PC-3 (cell line): Measurements from ENCODE around the gene ADAMTS17. TPM values are rescaled to one million over a fixed set of nuclear protein-coding genes. Genes with fewer than 3 reads are reported as not detected.
"Not testable (repeated sequence)": the region's sequence is repeated elsewhere in the genome, so short reads cannot be mapped to it uniquely, and the experiment has no call there.

Experiments used
- ATAC-seq: fragments of 200-7000 bp; cut with Tn5 transposase; 2 replicates; pipeline ENCODE4 v1.9.1; 2020; ENCODE audit warnings: mild to moderate bottlenecking, moderate library complexity
- BruUV-seq: library from RNA; stranded (reverse); fragments of 400-500 nt; replicated peaks from 2 replicates; lab custom pipeline; 2021; lab: Mats Ljungman, UMichigan
- CTCF ChIA-PET: fragments of 300-600 bp; sonication (Branson Sonifier 250); formaldehyde crosslinking; loops from one replicate; lab custom pipeline; 2022; ENCODE audit warnings: antibody characterized with exemption; lab: Charles Lee
- POLR2A ChIA-PET: fragments of 300-600 bp; sonication (Branson Sonifier 250); formaldehyde crosslinking; loops from one replicate; lab custom pipeline; 2022; ENCODE audit warnings: antibody characterized with exemption; ENCODE audit not compliant: unreplicated experiment; lab: Charles Lee
- DNase-seq: peaks from one replicate; pipeline ENCODE4 v3.0.0-alpha.2; 2015
- H2AFZ ChIP-seq: fragments of 300-600 bp; sonication (generic); 2 replicates; pipeline ENCODE4 v1.6.0; 2016; ENCODE audit warnings: antibody characterized with exemption, low read length
- H3F3A ChIP-seq: fragments of 300-600 bp; sonication (generic); one replicate; pipeline ENCODE4 v1.6.0; 2017; ENCODE audit warnings: antibody characterized with exemption, low read length, control low read depth, mild to moderate bottlenecking; ENCODE audit not compliant: unreplicated experiment
- H3K27ac ChIP-seq: fragments of 300-600 bp; sonication (generic); 2 replicates; pipeline ENCODE4 v1.5.1; 2016; ENCODE audit warnings: mild to moderate bottlenecking, low read length
- H3K27me3 ChIP-seq: fragments of 300-600 bp; sonication (generic); 2 replicates; pipeline ENCODE4 v1.6.1; 2016; ENCODE audit warnings: low read length, mixed read lengths
- H3K36me3 ChIP-seq: fragments of 300-600 bp; sonication (generic); 2 replicates; pipeline ENCODE4 v1.6.1; 2016; ENCODE audit warnings: low read depth, mixed run types, low read length, mixed read lengths
- H3K4me1 ChIP-seq: fragments of 300-600 bp; sonication (generic); 2 replicates; pipeline ENCODE4 v1.5.1; 2016; ENCODE audit warnings: low read length; ENCODE audit not compliant: insufficient read depth
- H3K4me2 ChIP-seq: fragments of 300-600 bp; sonication (generic); 2 replicates; pipeline ENCODE4 v1.6.0; 2016; ENCODE audit warnings: low read length
- H3K4me3 ChIP-seq: fragments of 300-600 bp; sonication (generic); 2 replicates; pipeline ENCODE4 v1.5.1; 2016; ENCODE audit warnings: mild to moderate bottlenecking, low read length, mixed read lengths
- H3K79me2 ChIP-seq: fragments of 300-600 bp; sonication (generic); 2 replicates; pipeline ENCODE4 v1.6.1; 2017; ENCODE audit warnings: low read length, mixed read lengths
- H3K9ac ChIP-seq: fragments of 300-600 bp; sonication (generic); 2 replicates; pipeline ENCODE4 v1.6.0; 2016; ENCODE audit warnings: mild to moderate bottlenecking, low read length
- H3K9me2 ChIP-seq: fragments of 300-600 bp; sonication (generic); replicated peaks from 2 replicates; pipeline ENCODE4 v1.6.1; 2016; ENCODE audit warnings: mixed run types, low read length, mixed read lengths
- H3K9me3 ChIP-seq: fragments of 300-600 bp; sonication (generic); 2 replicates; pipeline ENCODE4 v1.6.1; 2016; ENCODE audit warnings: low read length, mixed read lengths
- H4K20me1 ChIP-seq: fragments of 300-600 bp; sonication (generic); 2 replicates; pipeline ENCODE4 v1.6.1; 2016; ENCODE audit warnings: low read length, mixed read lengths
- EZH2 ChIP-seq: fragments of 300-600 bp; sonication (generic); IDR thresholded peaks from one replicate; pipeline ENCODE4 v1.6.1; 2017; ENCODE audit warnings: antibody characterized with exemption, mild to moderate bottlenecking, low read length; ENCODE audit not compliant: unreplicated experiment
- EZH2phosphoT487 ChIP-seq: fragments of 300-600 bp; sonication (generic); IDR thresholded peaks from 2 replicates; pipeline ENCODE4 v1.6.1; 2018; ENCODE audit warnings: mild to moderate bottlenecking, antibody characterized with exemption, low read length, borderline replicate concordance
- intact Hi-C: fragments of 100-400 bp; cut with micrococcal nuclease; formaldehyde crosslinking; loops from 2 replicates; pipeline ENCODE4 v1.9.0; 2023
- total RNA-seq: library from RNA; depleted of rRNA; stranded (reverse); fragments of >200 nt; gene quantifications from 2 replicates; pipeline ENCODE4 v1.2.3, GENCODE V29; 2014
- TF ChIP-seq, protein P1 (sequence below): fragments of 300-600 bp; sonication (generic); conservative IDR thresholded peaks from 2 replicates; pipeline ENCODE4 v1.5.1; 2017; ENCODE audit warnings: antibody characterized with exemption, low read depth, mild to moderate bottlenecking, low read length

The ADAMTS17 gene
- total RNA-seq, 1 experiment from 2014 or later, result 6.9 TPM

DNA sequence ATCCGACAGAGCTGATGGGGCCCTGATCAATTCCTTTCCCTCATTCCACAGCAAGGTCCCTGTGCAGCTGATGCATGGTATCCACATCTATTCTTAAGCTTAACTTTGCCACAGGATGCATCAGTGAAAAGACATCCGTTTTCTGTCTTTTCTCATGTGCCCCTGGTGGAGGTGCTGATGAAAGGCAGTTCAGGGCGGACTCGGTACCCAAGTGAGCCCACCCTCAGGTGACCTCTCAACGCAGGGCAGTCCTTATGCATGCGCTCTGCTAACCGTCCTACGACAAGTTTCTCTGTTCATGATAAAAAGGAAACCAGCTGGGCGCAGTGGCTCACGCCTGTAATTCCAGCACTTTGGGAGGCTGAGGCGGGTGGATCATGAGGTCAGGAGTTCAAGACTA lies 251.4 kb downstream of the ADAMTS17 start:
- H3K9me2 ChIP-seq, result no peaks in the 10 kb centered on the region
- POLR2A ChIA-PET, result no interaction called here
- BruUV-seq, result no TSS peak
- H3K36me3 ChIP-seq, result no peaks in the 10 kb centered on the region
- H3K4me2 ChIP-seq, result no peak overlapping the region
- no peak overlapping the region for H3K27ac ChIP-seq
- intact Hi-C loops, result no loop called here
- no peaks in the 10 kb centered on the region for H3K79me2 ChIP-seq
- no peaks in the 10 kb centered on the region for H3K9me3 ChIP-seq
- no peaks in the 10 kb centered on the region for H3K27me3 ChIP-seq
- TF ChIP-seq, protein P1, sequence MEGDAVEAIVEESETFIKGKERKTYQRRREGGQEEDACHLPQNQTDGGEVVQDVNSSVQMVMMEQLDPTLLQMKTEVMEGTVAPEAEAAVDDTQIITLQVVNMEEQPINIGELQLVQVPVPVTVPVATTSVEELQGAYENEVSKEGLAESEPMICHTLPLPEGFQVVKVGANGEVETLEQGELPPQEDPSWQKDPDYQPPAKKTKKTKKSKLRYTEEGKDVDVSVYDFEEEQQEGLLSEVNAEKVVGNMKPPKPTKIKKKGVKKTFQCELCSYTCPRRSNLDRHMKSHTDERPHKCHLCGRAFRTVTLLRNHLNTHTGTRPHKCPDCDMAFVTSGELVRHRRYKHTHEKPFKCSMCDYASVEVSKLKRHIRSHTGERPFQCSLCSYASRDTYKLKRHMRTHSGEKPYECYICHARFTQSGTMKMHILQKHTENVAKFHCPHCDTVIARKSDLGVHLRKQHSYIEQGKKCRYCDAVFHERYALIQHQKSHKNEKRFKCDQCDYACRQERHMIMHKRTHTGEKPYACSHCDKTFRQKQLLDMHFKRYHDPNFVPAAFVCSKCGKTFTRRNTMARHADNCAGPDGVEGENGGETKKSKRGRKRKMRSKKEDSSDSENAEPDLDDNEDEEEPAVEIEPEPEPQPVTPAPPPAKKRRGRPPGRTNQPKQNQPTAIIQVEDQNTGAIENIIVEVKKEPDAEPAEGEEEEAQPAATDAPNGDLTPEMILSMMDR, result no peak
- no peak for TF ChIP-seq EZH2
- no peak for TF ChIP-seq EZH2phosphoT487
- H3K4me3 ChIP-seq, result no peak overlapping the region
- no peak for ATAC-seq
- H3F3A ChIP-seq, result no peaks in the 10 kb centered on the region
- H4K20me1 ChIP-seq, result no peaks in the 10 kb centered on the region
- no peak overlapping the region for H3K9ac ChIP-seq
- peaks cover 24% of the 10 kb centered on the region for H3K4me1 ChIP-seq
- CTCF ChIA-PET, result no interaction called here
- no peak overlapping the region for H2AFZ ChIP-seq
- no peak for DNase-seq

DNA sequence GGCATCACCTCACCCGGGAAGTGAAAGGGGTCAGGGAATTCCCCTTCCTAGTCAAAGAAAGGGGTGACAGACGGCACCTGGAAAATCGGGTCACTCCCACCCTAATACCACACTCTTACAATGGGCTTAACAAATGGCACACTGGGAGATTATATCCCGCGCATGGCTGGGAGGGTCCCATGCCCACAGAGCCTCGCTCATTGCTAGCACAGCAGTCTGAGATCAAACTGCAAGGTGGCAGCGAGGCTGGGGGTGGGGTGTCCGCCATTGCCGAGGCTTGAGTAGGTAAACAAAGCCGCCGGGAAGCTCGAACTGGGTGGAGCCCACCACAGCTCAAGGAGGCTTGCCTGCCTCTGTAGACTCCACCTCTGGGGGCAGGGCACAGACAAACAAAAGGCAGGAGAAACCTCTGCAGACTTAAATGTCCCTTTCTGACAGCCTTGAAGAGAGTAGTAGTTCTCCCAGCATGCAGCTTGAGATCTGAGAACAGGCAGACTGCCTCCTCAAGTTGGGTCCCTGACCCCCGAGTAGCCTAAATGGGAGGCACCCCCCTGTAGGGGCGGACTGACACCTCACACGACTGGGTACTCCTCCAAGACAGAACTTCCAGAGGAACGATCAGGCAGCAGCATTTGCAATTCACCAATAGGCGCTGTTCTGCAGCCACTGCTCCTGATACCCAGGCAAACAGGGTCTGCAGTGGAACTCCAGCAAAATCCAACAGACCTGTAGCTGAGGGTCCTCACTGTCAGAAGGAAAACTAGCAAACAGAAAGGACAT lies 257.5 kb downstream of the ADAMTS17 start:
- POLR2A ChIA-PET, result not testable (repeated sequence)

DNA sequence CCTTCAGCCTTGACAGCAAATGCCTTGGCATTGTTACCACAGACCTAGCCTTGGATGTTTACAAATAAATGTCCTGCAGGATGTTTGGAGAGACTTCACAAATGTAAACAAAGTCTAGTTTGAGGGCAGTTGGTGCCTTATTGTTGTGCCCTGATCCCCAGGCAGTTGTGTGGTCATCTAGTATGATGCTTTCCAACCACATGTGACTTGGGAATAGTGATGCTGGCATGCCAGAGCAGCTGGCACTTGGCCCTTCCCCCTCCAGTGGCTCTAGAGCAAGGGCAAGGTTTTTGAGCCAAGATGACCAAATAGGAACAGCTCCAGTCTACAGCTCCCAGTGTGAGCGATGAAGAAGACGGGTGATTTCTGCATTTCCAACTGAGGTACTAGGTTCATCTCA lies 258.2 kb downstream of the ADAMTS17 start:
- intact Hi-C loops, result no loop called here
- Histone ChIP-seq H3K9me2 (no peaks in the 10 kb centered on the region), H3K36me3 (no peaks in the 10 kb centered on the region), H3K4me2 (no peak overlapping the region), H3F3A (peaks cover 6% of the 10 kb centered on the region), H3K27me3 (no peaks in the 10 kb centered on the region), H3K79me2 (no peaks in the 10 kb centered on the region), H3K9me3 (no peaks in the 10 kb centered on the region), H4K20me1 (no peaks in the 10 kb centered on the region), H3K4me1 (peaks cover 12% of the 10 kb centered on the region), H3K27ac (no peak overlapping the region), H2AFZ (no peak overlapping the region), H3K9ac (no peak overlapping the region), H3K4me3 (no peak overlapping the region)
- BruUV-seq, result no TSS peak
- ATAC-seq (no peak), DNase-seq (no peak)
- ChIA-PET CTCF (no interaction called here), POLR2A (no interaction called here)
- TF ChIP-seq EZH2phosphoT487 (no peak), EZH2 (no peak)
- TF ChIP-seq, protein P1, result no peak

More for the DNA sequence above, 257.5 kb downstream of the ADAMTS17 start:
- intact Hi-C loops, H3K9ac ChIP-seq, ATAC-seq, H3K27ac ChIP-seq, BruUV-seq, H2AFZ ChIP-seq, H4K20me1 ChIP-seq, H3K27me3 ChIP-seq, H3K4me3 ChIP-seq, H3F3A ChIP-seq, H3K79me2 ChIP-seq, DNase-seq, H3K9me3 ChIP-seq, H3K4me1 ChIP-seq, CTCF ChIA-PET, H3K36me3 ChIP-seq, H3K4me2 ChIP-seq, H3K9me2 ChIP-seq: not testable (repeated sequence)
